ENCODE results near the gene ATP11A. TPM values are rescaled to one million over a fixed set of nuclear protein-coding genes. Genes with fewer than 3 reads are reported as not detected.
"Not testable (repeated sequence)": the region's sequence is repeated elsewhere in the genome, so short reads cannot be mapped to it uniquely, and the experiment has no call there.

Gene ATP11A
- polyA plus RNA-seq, 2 donors: 4.2 to 6.7 TPM

- H3K36me3 ChIP-seq (ENCODE audit: control insufficient read depth in 2 of 2, insufficient read depth in 2 of 2, low read length in 1 of 2): no peaks in the 10 kb centered on the region
- H3K27ac ChIP-seq (ENCODE audit: low read depth in 2 of 2, low read length in 1 of 2): no peak overlapping the region
- H3K4me1 ChIP-seq (ENCODE audit: control insufficient read depth in 2 of 2, insufficient read depth in 2 of 2, low read length in 1 of 2): peaks cover 0 to 14% of the 10 kb centered on the region in 2 donors
- no peak overlapping the region for H3K4me3 ChIP-seq (ENCODE audit: low read depth in 1 of 2, low read length in 2 of 2)
- WGBS, 2 donors: 80 to 81% methylated on average over 11 of the region's 11 CpGs
- H3K27me3 ChIP-seq (ENCODE audit: control insufficient read depth in 1 of 2, insufficient read depth in 2 of 2, low read length in 2 of 2): no peaks in the 10 kb centered on the region
- no peaks in the 10 kb centered on the region for H3K9me3 ChIP-seq (ENCODE audit: control insufficient read depth in 2 of 2, insufficient read depth in 1 of 2, low read depth in 1 of 2, low read length in 1 of 2)
These were observed 18.9 kb downstream of the ATP11A start for GRCh38 chr13:112708560-112709240.

GRCh38 chr13:112709316-112709715, 19.5 kb downstream of the ATP11A start:
- not testable (repeated sequence) for H3K27ac ChIP-seq (ENCODE audit: low read depth in 2 of 2, low read length in 1 of 2); H3K9me3 ChIP-seq (ENCODE audit: control insufficient read depth in 2 of 2, insufficient read depth in 1 of 2, low read depth in 1 of 2, low read length in 1 of 2); H3K4me1 ChIP-seq (ENCODE audit: control insufficient read depth in 2 of 2, insufficient read depth in 2 of 2, low read length in 1 of 2); H3K27me3 ChIP-seq (ENCODE audit: control insufficient read depth in 1 of 2, insufficient read depth in 2 of 2, low read length in 2 of 2); H3K36me3 ChIP-seq (ENCODE audit: control insufficient read depth in 2 of 2, insufficient read depth in 2 of 2, low read length in 1 of 2); H3K4me3 ChIP-seq (ENCODE audit: low read depth in 1 of 2, low read length in 2 of 2)
- 93 to 94% methylated on average over 3 of the region's 3 CpGs for WGBS, 2 donors

- H3K9me3 ChIP-seq (ENCODE audit: control insufficient read depth in 2 of 2, insufficient read depth in 1 of 2, low read depth in 1 of 2, low read length in 1 of 2): no peaks in the 10 kb centered on the region
- H3K27ac ChIP-seq (ENCODE audit: low read depth in 2 of 2, low read length in 1 of 2): peak overlapping the region; percentile 11 to 25
- H3K4me1 ChIP-seq (ENCODE audit: control insufficient read depth in 2 of 2, insufficient read depth in 2 of 2, low read length in 1 of 2): peaks cover 0 to 8% of the 10 kb centered on the region in 2 donors
- H3K4me3 ChIP-seq (ENCODE audit: low read depth in 1 of 2, low read length in 2 of 2): no peak overlapping the region
- WGBS, 2 donors: 87 to 88% methylated on average over 26 of the region's 26 CpGs
- no peaks in the 10 kb centered on the region for H3K36me3 ChIP-seq (ENCODE audit: control insufficient read depth in 2 of 2, insufficient read depth in 2 of 2, low read length in 1 of 2)
- H3K27me3 ChIP-seq (ENCODE audit: control insufficient read depth in 1 of 2, insufficient read depth in 2 of 2, low read length in 2 of 2): no peaks in the 10 kb centered on the region
These were observed 20.3 kb downstream of the ATP11A start for GRCh38 chr13:112709825-112710783.

- Histone ChIP-seq H3K4me1 (ENCODE audit: control insufficient read depth in 2 of 2, insufficient read depth in 2 of 2, low read length in 1 of 2) (peaks cover 0 to 8% of the 10 kb centered on the region in 2 donors), H3K27me3 (ENCODE audit: control insufficient read depth in 1 of 2, insufficient read depth in 2 of 2, low read length in 2 of 2) (no peaks in the 10 kb centered on the region), H3K27ac (ENCODE audit: low read depth in 2 of 2, low read length in 1 of 2) (peak overlapping the region; percentile 80 to 83), H3K9me3 (ENCODE audit: control insufficient read depth in 2 of 2, insufficient read depth in 1 of 2, low read depth in 1 of 2, low read length in 1 of 2) (no peaks in the 10 kb centered on the region), H3K36me3 (ENCODE audit: control insufficient read depth in 2 of 2, insufficient read depth in 2 of 2, low read length in 1 of 2) (no peaks in the 10 kb centered on the region), H3K4me3 (ENCODE audit: low read depth in 1 of 2, low read length in 2 of 2) (no peak overlapping the region)
- WGBS, 2 donors: 78 to 82% methylated on average over 22 of the region's 22 CpGs
These were observed 21.2 kb downstream of the ATP11A start for GRCh38 chr13:112710855-112711527.

GRCh38 chr13:112711528-112712265, 21.9 kb downstream of the ATP11A start:
- Histone ChIP-seq H3K27me3 (ENCODE audit: control insufficient read depth in 1 of 2, insufficient read depth in 2 of 2, low read length in 2 of 2) (no peaks in the 10 kb centered on the region), H3K4me1 (ENCODE audit: control insufficient read depth in 2 of 2, insufficient read depth in 2 of 2, low read length in 1 of 2) (peaks cover 0 to 10% of the 10 kb centered on the region in 2 donors), H3K9me3 (ENCODE audit: control insufficient read depth in 2 of 2, insufficient read depth in 1 of 2, low read depth in 1 of 2, low read length in 1 of 2) (no peaks in the 10 kb centered on the region), H3K4me3 (ENCODE audit: low read depth in 1 of 2, low read length in 2 of 2) (no peak overlapping the region), H3K27ac (ENCODE audit: low read depth in 2 of 2, low read length in 1 of 2) (peak overlapping the region; percentile 80 to 83), H3K36me3 (ENCODE audit: control insufficient read depth in 2 of 2, insufficient read depth in 2 of 2, low read length in 1 of 2) (no peaks in the 10 kb centered on the region)
- WGBS, 2 donors: 10 to 16% methylated on average over 22 of the region's 22 CpGs

- no peaks in the 10 kb centered on the region for H3K9me3 ChIP-seq (ENCODE audit: control insufficient read depth in 2 of 2, insufficient read depth in 1 of 2, low read depth in 1 of 2, low read length in 1 of 2)
- no peaks in the 10 kb centered on the region for H3K36me3 ChIP-seq (ENCODE audit: control insufficient read depth in 2 of 2, insufficient read depth in 2 of 2, low read length in 1 of 2)
- H3K4me3 ChIP-seq (ENCODE audit: low read depth in 1 of 2, low read length in 2 of 2): no peak overlapping the region
- peak overlapping the region; percentile 69 to 83 for H3K27ac ChIP-seq (ENCODE audit: low read depth in 2 of 2, low read length in 1 of 2)
- H3K27me3 ChIP-seq (ENCODE audit: control insufficient read depth in 1 of 2, insufficient read depth in 2 of 2, low read length in 2 of 2): no peaks in the 10 kb centered on the region
- H3K4me1 ChIP-seq (ENCODE audit: control insufficient read depth in 2 of 2, insufficient read depth in 2 of 2, low read length in 1 of 2): peaks cover 0 to 12% of the 10 kb centered on the region in 2 donors
- 90 to 91% methylated on average over 20 of the region's 20 CpGs for WGBS, 2 donors
These were observed 22.8 kb downstream of the ATP11A start for GRCh38 chr13:112712451-112713207.

- 77 to 82% methylated on average over 16 of the region's 16 CpGs for WGBS, 2 donors
- H3K27ac ChIP-seq (ENCODE audit: low read depth in 2 of 2, low read length in 1 of 2): no peak overlapping the region
These were observed 23.8 kb downstream of the ATP11A start for GRCh38 chr13:112713517-112714253.

GRCh38 chr13:112714376-112715174, 24.7 kb downstream of the ATP11A start:
- WGBS, 2 donors: 94 to 96% methylated on average over 23 of the region's 23 CpGs

More at GRCh38 chr13:112713517-112714253, 23.8 kb downstream of the ATP11A start:
- no peaks in the 10 kb centered on the region for H3K36me3 ChIP-seq (ENCODE audit: control insufficient read depth in 2 of 2, insufficient read depth in 2 of 2, low read length in 1 of 2)
- H3K9me3 ChIP-seq (ENCODE audit: control insufficient read depth in 2 of 2, insufficient read depth in 1 of 2, low read depth in 1 of 2, low read length in 1 of 2): no peaks in the 10 kb centered on the region
- H3K4me1 ChIP-seq (ENCODE audit: control insufficient read depth in 2 of 2, insufficient read depth in 2 of 2, low read length in 1 of 2): peaks cover 0 to 12% of the 10 kb centered on the region in 2 donors
- H3K4me3 ChIP-seq (ENCODE audit: low read depth in 1 of 2, low read length in 2 of 2): no peak overlapping the region
- H3K27me3 ChIP-seq (ENCODE audit: control insufficient read depth in 1 of 2, insufficient read depth in 2 of 2, low read length in 2 of 2): no peaks in the 10 kb centered on the region

More at GRCh38 chr13:112714376-112715174, 24.7 kb downstream of the ATP11A start:
- no peak overlapping the region for H3K4me3 ChIP-seq (ENCODE audit: low read depth in 1 of 2, low read length in 2 of 2)
- no peaks in the 10 kb centered on the region for H3K27me3 ChIP-seq (ENCODE audit: control insufficient read depth in 1 of 2, insufficient read depth in 2 of 2, low read length in 2 of 2)
- no peaks in the 10 kb centered on the region for H3K36me3 ChIP-seq (ENCODE audit: control insufficient read depth in 2 of 2, insufficient read depth in 2 of 2, low read length in 1 of 2)
- peaks cover 0 to 12% of the 10 kb centered on the region in 2 donors for H3K4me1 ChIP-seq (ENCODE audit: control insufficient read depth in 2 of 2, insufficient read depth in 2 of 2, low read length in 1 of 2)
- H3K27ac ChIP-seq (ENCODE audit: low read depth in 2 of 2, low read length in 1 of 2): no peak overlapping the region
- H3K9me3 ChIP-seq (ENCODE audit: control insufficient read depth in 2 of 2, insufficient read depth in 1 of 2, low read depth in 1 of 2, low read length in 1 of 2): no peaks in the 10 kb centered on the region
